HG02840 (cell line): Measurements from ENCODE around the gene SNX18.
"Not testable (repeated sequence)": the region's sequence is repeated elsewhere in the genome, so short reads cannot be mapped to it uniquely, and the experiment has no call there.

Experiments
- ATAC-seq: cut with Tn5 transposase; IDR thresholded peaks from one replicate; pipeline ENCODE4 v1.9.1; 2021; ENCODE audit warnings: mild to moderate bottlenecking, moderate library complexity, moderate number of reproducible peaks; ENCODE audit not compliant: unreplicated experiment, low FRiP score

SNX18 gene

DNA sequence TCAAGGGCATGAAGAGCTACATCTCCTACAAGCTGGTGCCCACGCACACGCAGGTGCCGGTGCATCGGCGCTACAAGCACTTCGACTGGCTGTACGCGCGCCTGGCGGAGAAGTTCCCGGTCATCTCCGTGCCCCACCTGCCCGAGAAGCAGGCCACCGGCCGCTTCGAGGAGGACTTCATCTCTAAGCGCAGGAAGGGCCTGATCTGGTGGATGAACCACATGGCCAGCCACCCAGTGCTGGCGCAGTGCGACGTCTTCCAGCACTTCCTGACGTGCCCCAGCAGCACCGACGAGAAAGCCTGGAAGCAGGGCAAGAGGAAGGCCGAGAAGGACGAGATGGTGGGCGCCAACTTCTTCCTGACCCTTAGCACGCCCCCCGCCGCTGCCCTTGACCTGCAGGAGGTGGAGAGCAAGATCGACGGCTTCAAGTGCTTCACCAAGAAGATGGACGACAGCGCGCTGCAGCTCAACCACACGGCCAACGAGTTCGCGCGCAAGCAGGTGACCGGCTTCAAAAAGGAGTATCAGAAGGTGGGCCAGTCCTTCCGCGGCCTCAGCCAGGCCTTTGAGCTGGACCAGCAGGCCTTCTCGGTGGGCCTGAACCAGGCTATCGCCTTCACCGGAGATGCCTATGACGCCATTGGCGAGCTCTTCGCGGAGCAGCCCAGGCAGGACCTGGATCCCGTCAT lies 1.4 kb downstream of the SNX18 start:
- ATAC-seq, result no peak

DNA sequence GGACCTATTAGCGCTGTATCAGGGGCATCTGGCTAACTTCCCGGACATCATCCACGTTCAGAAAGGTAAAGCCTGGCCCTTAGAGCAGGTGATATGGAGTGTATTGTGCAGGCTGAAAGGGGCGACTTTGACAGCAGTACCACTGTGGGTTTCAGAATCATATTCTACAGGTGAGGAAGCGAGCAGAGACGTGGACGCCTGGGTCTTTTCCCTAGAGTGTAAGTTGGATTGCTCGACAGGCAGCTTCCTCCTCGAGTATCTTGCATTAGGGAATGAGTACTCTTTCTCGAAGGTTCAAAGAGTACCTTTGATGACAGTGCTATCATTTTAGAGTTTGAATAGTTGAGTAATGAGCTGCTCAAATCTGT lies 1.9 kb downstream of the SNX18 start:
- ATAC-seq, result no peak

DNA sequence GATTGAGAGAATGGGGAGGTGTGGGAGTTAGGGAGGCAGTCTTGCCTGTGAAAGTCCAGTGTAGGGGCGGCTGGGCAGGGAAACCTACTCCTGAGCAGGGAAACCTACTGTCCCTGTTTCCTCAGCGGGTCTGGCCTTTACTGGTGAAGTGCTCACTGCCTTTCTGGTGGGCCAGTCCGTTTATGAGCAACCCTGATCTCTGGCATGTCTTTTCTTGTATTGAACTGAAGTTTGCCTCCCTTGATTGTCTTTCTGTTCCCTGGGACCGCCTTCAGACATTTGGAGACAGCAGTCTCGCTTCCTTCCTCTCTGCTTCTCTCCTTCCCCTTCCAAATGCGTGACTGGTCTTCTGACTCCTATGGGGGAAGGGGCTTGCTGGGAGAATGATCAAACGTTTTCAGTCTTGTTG lies 2.9 kb downstream of the SNX18 start:
- no peak for ATAC-seq

DNA sequence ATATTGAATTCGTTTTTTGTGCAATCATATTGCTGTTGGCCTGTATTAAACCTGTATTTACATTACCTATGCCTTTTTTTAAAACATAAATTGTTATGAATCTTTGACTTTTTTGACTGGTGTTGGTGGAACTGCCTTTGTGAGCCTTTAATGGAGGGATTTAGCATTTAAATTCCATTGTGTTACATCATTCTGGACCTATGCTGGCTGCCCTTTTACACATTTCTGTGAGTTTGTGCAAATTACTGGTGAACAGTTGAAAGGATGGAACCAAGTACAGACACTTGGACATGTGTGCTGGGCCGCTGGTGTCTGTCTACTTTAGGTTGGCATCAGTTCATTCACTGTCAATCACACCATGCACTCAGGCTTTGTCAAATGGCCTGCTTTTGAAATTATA lies 3.4 kb downstream of the SNX18 start:
- no peak for ATAC-seq

DNA sequence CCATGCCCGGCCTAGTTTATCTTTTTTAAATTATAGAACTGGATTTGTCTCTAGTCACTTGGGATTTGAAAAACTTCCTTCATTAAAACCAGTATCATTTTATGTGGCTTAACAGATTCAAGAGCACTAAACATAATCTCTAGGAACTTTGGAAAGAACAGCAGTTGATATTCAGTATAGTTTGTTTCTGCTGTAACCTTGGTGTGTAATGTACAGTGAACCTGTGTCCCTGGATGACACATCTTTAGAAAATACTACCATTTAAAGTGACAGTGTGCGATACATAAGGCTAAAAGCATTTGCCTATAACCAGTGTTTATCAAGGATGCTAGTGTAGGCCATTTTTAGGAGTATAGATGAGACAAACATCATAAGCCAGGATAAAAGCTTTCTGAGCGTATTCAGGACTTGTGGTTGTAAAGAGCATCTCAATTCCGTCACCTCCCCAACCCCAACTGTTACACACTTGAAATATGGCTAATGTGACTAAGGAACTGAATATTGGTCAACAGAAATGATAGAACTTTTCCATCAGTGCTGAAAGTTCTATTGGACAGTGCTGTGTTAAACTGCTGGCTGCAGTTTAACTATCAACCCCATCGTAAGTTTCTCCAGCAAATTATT lies 4.4 kb downstream of the SNX18 start:
- no peak for ATAC-seq

DNA sequence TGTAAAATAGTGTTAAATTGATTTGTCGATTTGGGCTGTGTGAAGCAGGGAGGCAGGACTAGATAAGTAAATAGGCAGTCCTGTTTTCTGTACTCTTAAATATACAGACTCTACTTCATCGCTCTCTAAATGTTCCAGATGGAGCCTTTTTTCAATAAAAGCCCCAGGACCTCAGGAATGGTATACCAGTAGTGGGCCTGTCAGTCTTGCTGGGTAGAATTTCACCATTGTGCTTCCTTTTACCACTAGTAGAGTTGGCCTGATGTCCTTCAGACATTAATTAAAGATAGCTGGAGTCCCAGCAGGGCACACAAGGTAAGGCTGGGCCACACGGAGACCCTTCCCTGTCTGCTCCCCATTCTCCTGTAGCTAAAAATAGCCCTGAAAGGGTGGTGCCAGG lies 6.0 kb downstream of the SNX18 start:
- ATAC-seq, result no peak

DNA sequence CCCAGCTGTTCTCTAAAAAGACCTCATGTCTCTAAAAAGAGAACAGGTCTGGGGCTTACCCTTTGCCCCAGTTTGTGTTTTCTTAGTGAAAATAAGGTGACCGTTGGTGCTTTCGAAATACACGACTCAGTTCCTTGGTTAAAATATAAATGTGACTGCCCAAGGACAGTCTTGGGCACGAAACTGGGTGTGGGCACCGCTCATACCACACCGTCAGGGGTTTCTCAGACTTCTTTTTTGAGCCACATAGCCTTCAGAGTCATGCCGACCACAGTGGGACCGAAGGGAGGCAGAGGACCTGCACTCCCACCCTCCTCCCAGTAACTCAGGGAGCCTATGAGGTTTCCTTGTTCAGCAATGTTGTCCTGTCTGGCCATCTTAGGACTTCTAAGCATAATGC lies 6.5 kb downstream of the SNX18 start:
- no peak for ATAC-seq

DNA sequence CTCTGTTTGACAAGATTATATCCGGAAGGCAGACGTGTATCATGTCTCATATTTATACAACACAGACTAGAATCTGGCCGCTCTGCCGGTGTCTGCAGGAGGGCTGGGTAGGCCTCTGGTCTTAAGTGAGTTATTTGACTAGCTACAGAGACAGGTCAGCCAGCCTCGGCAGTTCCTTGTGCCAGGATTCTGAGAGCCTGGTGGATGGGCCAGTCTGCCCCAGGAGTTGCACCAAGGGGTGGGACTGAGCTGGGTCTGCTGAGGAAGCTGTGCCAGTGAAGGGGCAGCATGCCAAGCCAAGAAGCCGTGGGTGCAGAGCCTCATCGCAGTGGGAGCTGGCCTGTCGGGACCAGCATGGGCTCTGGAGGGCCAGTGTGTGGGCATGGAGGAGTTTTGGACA lies 7.1 kb downstream of the SNX18 start:
- no peak for ATAC-seq

DNA sequence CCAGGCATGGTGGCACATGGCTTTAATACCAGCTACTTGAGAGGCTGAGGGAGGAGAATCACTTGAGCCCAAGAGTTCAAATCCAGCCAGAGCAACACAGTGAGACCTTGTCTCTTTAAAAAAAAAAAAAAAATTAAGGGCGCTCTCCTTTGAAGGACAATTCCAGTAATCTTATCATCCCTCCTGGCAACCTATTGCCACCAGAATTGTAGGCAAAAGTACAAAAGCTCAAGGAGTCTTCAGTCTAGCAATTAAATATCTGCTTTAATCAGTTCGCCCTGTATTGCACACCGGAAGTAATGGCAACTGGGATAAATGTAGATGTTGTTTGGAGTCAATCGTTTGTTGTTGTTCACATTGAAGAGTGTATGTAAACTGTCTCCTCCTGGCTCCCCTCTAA lies 7.7 kb downstream of the SNX18 start:
- ATAC-seq, result no peak

DNA sequence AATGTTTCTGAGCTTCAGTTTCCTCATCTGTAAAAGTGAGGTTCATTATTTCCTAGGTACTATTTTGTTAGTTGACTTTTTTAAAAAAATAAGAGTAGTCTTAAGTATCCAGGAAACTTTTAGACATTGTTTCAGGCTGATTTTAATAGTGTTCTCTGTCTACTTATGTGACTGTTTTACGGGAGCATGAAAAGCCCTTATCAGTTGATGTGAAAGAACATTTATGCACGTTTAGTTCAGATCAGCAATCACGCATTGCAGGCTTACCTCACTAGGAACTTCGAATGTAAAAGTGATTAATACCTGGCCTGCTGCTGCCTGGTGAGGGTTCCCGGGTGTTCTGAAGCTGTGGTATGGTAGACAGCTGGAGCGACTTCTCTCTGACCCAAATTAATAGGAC lies 8.1 kb downstream of the SNX18 start:
- ATAC-seq, result no peak

DNA sequence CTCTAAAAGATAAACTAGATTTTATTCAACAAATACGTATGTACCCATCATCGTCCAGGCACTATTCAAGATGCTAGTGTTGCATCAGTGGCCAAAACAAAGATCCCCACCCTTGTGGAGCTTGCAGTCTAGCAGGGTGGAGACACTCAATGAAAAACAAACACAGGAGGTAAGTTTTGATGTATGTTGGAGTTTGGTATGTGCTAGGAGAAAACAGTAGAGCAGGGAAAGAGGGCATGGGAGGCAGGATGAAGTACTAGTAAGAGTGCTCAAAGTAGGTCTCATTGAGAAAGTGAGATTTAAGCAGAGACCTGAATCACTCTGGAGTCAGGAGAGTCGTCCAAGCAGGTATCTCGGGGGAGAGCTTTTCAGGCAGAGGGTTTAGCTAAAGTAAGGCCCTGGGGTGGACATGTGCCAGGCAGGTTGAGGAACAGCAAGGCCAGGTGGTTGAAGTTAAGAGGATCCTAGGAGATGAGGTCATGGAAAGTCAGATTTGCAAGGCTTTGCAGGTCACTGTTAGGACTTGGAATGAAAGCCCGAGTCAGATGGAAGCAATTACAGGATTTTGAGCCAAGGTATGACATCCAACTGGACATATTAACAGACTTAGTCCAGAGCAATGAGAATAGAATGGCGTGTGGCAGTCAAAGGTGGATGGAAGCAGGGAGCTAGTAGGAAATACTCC lies 9.2 kb downstream of the SNX18 start:
- ATAC-seq, result no peak

DNA sequence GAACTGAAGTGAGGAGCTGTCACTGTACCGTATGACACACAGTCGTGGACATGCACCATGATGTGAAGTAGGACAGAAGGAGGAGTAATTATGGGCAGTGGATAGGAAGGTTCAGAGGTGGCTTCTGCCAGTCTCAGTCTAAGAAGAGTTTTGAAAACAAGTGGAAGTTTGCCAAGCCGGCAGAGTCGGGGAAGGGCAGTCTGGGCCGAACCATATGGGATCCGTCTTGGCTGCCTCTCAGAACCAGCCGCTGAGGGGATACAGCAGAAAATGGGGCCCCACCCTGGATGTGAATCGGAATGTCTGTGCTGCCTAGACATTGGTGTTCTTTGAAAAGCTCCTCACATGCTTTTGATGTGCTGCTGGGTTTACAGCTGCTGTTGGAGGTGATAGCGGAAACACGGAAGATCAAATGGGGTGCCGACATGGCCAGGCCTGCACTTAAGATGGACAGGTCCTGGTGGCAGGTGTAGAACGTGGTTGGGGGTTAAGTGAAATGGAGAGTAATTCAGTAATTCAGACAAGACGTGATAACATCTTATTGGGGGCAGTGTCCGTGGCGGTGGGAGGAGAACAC lies 11.2 kb downstream of the SNX18 start:
- ATAC-seq, result no peak

DNA sequence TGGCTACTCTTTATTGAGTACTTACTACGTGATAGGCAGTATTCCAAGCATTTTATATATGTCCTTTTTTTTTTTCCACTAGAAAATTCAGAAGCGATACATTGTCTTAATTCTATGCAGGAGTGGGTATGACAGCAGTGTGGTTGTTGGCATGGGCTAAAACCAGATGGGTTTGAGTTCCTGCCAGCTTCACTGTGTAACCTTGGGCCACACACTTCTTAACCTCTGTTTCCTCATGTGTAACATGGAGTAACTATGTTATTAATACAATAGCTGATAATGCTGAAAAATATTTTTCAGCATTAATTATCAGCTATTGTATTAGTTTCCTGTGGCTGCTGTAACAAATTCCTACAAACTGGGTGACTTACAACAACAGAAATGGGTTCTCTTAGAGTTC lies 12.0 kb downstream of the SNX18 start:
- ATAC-seq, result no peak

DNA sequence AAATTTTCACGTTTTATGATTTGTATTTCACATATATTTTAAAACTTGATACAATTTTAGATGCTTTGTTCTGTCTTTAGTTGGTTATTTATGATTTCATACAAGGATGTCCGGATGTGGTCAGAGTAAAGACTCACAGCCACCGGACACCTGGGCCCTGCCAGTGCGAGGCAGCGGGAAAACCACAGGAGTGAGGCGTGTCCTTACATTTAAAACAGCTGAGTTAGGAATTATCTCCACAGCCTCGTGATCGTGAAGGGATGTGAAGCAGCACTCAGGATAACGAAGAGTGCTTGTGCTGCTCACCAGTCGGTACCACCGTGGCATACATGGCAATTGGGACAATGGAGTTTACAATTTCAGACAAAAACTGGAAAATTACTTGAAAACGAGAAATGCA lies 14.0 kb downstream of the SNX18 start:
- ATAC-seq, result no peak

DNA sequence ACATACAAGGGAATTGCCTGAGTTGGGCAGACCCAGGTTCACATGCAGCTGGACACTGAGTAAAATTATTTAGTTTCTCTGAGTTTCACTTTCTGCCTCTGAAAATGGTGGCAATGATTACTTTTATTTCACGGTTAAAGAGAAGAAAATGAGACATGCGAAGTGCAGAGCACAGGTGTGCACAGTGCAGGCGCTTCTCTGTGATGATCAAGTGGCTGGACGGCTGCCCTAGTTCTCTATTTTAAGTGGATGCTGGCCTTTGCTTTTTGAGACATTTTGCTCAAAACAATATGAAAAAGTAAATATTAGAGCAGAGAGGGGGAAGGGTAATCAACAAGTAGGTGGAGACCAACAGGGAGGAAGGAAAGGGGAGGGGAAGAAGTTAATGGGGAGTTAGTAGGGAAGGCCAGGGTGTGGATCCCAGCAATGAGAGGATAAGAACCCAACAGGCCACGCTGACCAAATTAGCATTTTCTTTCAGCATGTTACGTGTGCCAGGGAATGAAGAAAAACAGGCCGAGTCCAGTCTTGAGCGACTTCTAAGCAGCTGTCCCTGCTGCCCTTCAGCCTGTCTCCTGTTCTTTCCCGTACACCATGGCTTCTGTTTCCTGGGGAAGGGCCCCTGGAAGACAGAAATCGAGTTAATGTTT lies 16.1 kb downstream of the SNX18 start:
- no peak for ATAC-seq

DNA sequence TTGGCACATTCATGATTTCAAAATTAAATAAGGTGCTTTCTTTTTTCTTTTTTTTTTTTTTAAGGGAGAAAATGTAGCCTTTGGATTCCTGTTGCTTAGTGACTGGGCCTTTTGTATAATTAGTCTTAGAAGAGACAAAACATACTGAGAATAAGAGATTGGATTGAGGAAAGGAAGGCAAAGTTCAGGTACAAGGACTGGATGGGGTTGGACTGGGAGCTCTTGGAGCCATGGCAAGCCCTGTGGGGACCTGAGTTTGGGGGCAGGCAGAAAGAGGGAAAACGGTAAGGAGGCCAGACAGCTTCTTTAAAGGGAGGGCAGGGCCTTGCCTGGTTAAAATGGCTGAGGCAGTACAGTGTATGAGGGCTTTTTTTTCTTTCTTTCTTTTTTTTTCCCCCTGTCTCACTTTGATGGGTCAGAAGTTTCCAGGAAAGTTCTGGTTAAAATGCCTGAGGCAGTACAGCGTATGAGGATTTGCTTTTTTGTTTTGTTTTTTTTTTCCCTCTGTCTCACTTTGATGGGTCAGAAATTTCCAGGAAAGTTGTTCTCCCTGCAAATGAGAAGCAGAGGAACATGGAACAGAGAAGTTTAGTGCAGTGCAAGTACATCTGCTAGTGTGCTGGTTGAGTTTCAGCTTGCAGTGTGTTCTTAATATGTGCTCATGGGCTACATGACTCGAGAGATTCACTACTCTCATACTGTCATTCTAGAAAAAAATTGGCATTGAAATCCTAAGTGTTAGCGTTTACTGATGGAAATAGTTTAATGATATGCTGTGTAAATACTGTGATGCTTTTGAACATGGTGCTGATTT lies 16.8 kb downstream of the SNX18 start:
- no peak for ATAC-seq

DNA sequence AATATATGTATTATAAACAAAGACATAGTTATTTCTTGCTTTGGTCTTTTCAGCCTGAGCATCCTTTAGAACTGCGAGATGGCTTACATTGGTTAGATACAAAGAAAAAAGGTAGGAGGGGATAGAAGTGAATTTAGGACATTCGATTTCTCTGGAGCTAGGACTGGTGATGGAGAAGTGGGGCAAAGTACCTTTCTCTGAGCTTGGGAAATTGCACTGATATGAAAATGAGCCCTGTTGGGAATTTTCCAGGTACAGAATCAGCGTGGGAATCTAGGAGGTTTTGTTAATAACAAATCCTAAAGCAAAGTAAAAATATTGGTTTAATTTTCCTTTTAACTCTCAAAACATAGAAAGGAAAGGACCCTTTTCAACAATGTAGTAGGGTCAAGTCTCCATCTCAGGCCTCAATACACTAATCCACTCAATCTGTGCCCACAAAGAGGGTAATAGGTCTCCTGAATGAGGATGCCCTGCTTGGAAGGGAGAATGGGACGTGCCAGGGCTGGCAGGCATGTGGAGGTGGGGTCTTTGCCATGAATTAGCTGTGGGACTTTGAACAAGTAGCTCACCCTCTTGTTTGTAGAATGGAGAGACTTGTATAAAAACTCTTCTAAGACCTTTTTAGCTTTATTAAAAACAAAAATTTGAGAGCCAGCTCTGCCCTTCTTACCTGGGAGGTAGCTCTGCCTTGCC lies 17.7 kb downstream of the SNX18 start:
- no peak for ATAC-seq

DNA sequence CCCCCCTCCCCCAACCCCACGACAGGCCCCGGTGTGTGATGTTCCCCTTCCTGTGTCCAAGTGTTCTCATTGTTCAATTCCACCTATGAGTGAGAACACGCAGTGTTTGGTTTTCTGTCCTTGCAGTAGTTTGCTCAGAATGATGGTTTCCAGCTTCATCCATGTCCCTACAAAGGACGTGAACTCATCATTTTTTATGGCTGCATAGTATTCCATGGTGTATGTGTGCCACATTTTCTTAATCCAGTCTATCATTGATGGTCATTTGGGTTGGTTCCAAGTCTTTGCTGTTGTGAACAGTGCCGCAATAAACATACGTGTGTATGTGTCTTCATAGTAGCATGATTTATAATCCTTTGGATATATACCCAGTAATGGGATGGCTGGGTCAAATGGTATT lies 18.8 kb downstream of the SNX18 start:
- ATAC-seq, result not testable (repeated sequence)

DNA sequence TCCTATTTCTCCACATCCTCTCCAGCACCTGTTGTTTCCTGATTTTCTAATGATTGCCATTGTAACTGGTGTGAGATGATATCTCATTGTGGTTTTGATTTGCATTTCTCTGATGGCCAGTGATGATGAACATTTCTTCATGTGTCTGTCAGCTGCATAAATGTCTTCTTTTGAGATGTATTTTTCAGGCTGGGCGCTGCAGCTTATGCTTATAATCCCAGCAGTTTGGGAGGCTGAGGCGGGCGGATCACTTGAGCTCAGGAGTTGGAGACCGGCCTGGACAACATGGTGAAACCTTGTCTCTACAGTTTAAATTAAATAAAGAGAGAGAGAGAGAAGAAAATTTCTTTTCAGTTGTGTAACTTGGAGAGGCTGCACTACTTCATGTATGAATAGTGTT lies 19.3 kb downstream of the SNX18 start:
- ATAC-seq, result not testable (repeated sequence)

DNA sequence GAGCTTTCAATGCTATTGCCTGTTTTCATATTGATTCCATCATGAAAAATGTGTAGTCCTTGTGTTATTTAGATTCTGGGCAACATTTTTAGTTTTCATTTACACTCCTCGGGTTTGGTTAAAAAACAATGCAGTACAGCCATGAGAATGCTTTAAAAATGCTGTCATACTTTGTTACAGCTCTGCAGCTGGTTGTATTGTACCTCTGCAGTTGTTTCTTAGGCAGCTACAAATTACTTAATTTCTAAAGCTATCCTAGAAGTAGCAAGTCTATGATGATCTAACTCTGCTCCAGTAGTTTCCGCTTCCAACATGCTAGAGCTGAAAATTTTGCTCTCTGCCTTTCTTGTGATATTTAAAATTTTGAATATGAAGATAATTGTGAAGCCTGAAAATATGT lies 20.2 kb downstream of the SNX18 start:
- ATAC-seq, result no peak
